OCI-LY7 (cell line): ENCODE measurements around the gene INPP5B. TPM values are rescaled to one million over a fixed set of nuclear protein-coding genes. Genes with fewer than 3 reads are reported as not detected.

Experiments used
- BruUV-seq: library from RNA; stranded (reverse); fragments of 400-500 nt; replicated peaks from 2 replicates; lab custom pipeline; 2021; lab: Mats Ljungman, UMichigan
- CTCF ChIA-PET: fragments of 300-600 bp; sonication (Branson Sonifier 250); formaldehyde crosslinking; loops from one replicate; lab custom pipeline; 2022; ENCODE audit warnings: antibody characterized with exemption; ENCODE audit not compliant: unreplicated experiment; lab: Charles Lee
- POLR2A ChIA-PET: fragments of 300-600 bp; sonication (Branson Sonifier 250); formaldehyde crosslinking; loops from one replicate; lab custom pipeline; 2022; ENCODE audit warnings: antibody characterized with exemption; lab: Charles Lee
- DNase-seq: peaks from one replicate; pipeline ENCODE4 v3.0.0-alpha.2; 2015; ENCODE audit warnings: low spot score
- H2AFZ ChIP-seq: fragments of 200-600 bp; sonication (generic), shearing (Covaris generic); 2 replicates; pipeline ENCODE4 v1.6.1; 2014; ENCODE audit warnings: mild to moderate bottlenecking, antibody characterized with exemption, low read length, moderate library complexity
- H3K27ac ChIP-seq: fragments of 200-600 bp; sonication (generic); 2 replicates; pipeline ENCODE4 v1.5.1; 2014; ENCODE audit warnings: mixed run types, low read depth, mild to moderate bottlenecking, moderate library complexity, low read length, inconsistent platforms; ENCODE audit not compliant: poor library complexity, severe bottlenecking
- H3K36me3 ChIP-seq: fragments of 200-600 bp; sonication (generic); 2 replicates; pipeline ENCODE4 v1.6.1; 2014; ENCODE audit warnings: mild to moderate bottlenecking, antibody characterized with exemption, low read length, moderate library complexity, mixed read lengths; ENCODE audit not compliant: insufficient read depth
- H3K4me1 ChIP-seq: fragments of 200-600 bp; sonication (generic); 2 replicates; pipeline ENCODE4 v1.5.1; 2014; ENCODE audit warnings: mild to moderate bottlenecking, low read length; ENCODE audit not compliant: insufficient read depth, poor library complexity, severe bottlenecking
- H3K4me2 ChIP-seq: fragments of 200-600 bp; sonication (generic); 2 replicates; pipeline ENCODE4 v1.6.1; 2014; ENCODE audit warnings: mild to moderate bottlenecking, low read length
- H3K4me3 ChIP-seq: fragments of 200-600 bp; sonication (generic); 2 replicates; pipeline ENCODE4 v1.5.1; 2014; ENCODE audit warnings: mild to moderate bottlenecking, low read depth, low read length; ENCODE audit not compliant: poor library complexity, severe bottlenecking
- H3K79me2 ChIP-seq: fragments of 200-600 bp; sonication (generic); 2 replicates; pipeline ENCODE4 v1.6.1; 2016; ENCODE audit warnings: low read depth, mild to moderate bottlenecking, low read length, moderate library complexity, mixed read lengths; ENCODE audit not compliant: insufficient read depth
- H3K9me2 ChIP-seq: fragments of 200-600 bp; sonication (generic); 2 replicates; pipeline ENCODE4 v1.6.1; 2016; ENCODE audit warnings: mild to moderate bottlenecking, low read length, mixed read lengths; ENCODE audit not compliant: insufficient read depth
- H3K9me3 ChIP-seq: fragments of 200-600 bp; sonication (generic); 2 replicates; pipeline ENCODE4 v1.6.1; 2014; ENCODE audit warnings: mild to moderate bottlenecking, mixed run types, low read length, mixed read lengths
- H4K20me1 ChIP-seq: fragments of 200-600 bp; sonication (generic); 2 replicates; pipeline ENCODE4 v1.6.1; 2014; ENCODE audit warnings: mild to moderate bottlenecking, antibody characterized with exemption, low read length, moderate library complexity, mixed read lengths; ENCODE audit not compliant: insufficient read depth
- CTCF ChIP-seq: fragments of 200-600 bp; sonication (generic); conservative IDR thresholded peaks from 2 replicates; pipeline ENCODE4 v1.5.1; 2014; ENCODE audit warnings: mild to moderate bottlenecking, antibody characterized with exemption, low read length, moderate library complexity, mixed read lengths
- EZH2phosphoT487 ChIP-seq: fragments of 200-600 bp; sonication (generic); IDR thresholded peaks from 2 replicates; pipeline ENCODE4 v1.6.1; 2018; ENCODE audit warnings: low read depth, borderline replicate concordance, mild to moderate bottlenecking, mixed run types, antibody characterized with exemption, low read length, moderate library complexity, mixed read lengths
- intact Hi-C: fragments of 100-400 bp; cut with micrococcal nuclease; formaldehyde crosslinking; loops from one replicate; pipeline ENCODE4 v1.10.0; 2022; ENCODE audit not compliant: unreplicated experiment
- total RNA-seq, 2 experiments: library from RNA; depleted of rRNA in 1 of 2; stranded (reverse); fragments of >200 nt in 1 of 2; shearing (Covaris generic) in 1 of 2; gene quantifications; 2 replicates each; pipeline ENCODE4 v1.2.3, GENCODE V29; 2014 to 2022

INPP5B gene
- total RNA-seq, 2 experiments from 2014 or later = 49.7 to 63.0 TPM

GRCh38 chr1:37987679-37988078 is 40.8 kb upstream of the INPP5B start:
- Histone ChIP-seq H3K9me3 (no peaks in the 10 kb centered on the region), H3K4me3 (peak overlapping the region; percentile 100), H3K4me2 (peak overlapping the region; percentile 85), H3K27ac (no peak overlapping the region), H3K36me3 (peaks cover 58% of the 10 kb centered on the region), H3K9me2 (no peaks in the 10 kb centered on the region), H4K20me1 (peaks cover 7% of the 10 kb centered on the region; the same call in 1 of the 2 replicates), H3K79me2 (peaks cover 31% of the 10 kb centered on the region), H2AFZ (no peak overlapping the region), H3K4me1 (peaks cover 12% of the 10 kb centered on the region)
- intact Hi-C loops = loop anchor here (2.0 to 10.0 kb wide), 2 partner anchors 65 to 293 kb away; partner anchors contain the start of gene CDCA8
- CTCF ChIA-PET = no interaction called here
- POLR2A ChIA-PET = no interaction called here
- TF ChIP-seq EZH2phosphoT487 = no peak
- TF ChIP-seq CTCF = no peak
- DNase-seq = no peak
- no TSS peak for BruUV-seq

GRCh38 chr1:37983546-37983945 is 36.7 kb upstream of the INPP5B start:
- no peak overlapping the region for H3K4me3 ChIP-seq
- no peak overlapping the region for H3K4me2 ChIP-seq
- H3K36me3 ChIP-seq = peaks cover 99% of the 10 kb centered on the region
- H4K20me1 ChIP-seq = peaks cover 6% of the 10 kb centered on the region
- POLR2A ChIA-PET = interaction anchor here (0.9 kb wide), 1 partner anchor 28 kb away, joined by 3 read pairs; no protein-coding TSS in a partner anchor
- H2AFZ ChIP-seq = no peak overlapping the region
- CTCF ChIA-PET = no interaction called here
- intact Hi-C loops = loop anchor here (10.0 kb wide), 1 partner anchor 289 kb away; the partner anchor contains the start of gene CDCA8
- H3K9me2 ChIP-seq = no peaks in the 10 kb centered on the region
- DNase-seq = no peak
- no peaks in the 10 kb centered on the region for H3K9me3 ChIP-seq
- H3K27ac ChIP-seq = no peak overlapping the region
- H3K79me2 ChIP-seq = peaks cover 18% of the 10 kb centered on the region
- BruUV-seq = no TSS peak
- peaks cover 10% of the 10 kb centered on the region for H3K4me1 ChIP-seq
- TF ChIP-seq CTCF (no peak), EZH2phosphoT487 (no peak)

- Histone ChIP-seq H3K27ac (no peak overlapping the region), H3K4me3 (no peak overlapping the region), H3K9me2 (no peaks in the 10 kb centered on the region), H3K79me2 (no peaks in the 10 kb centered on the region), H2AFZ (no peak overlapping the region), H3K36me3 (peaks cover 98% of the 10 kb centered on the region), H3K4me1 (no peaks in the 10 kb centered on the region), H3K9me3 (no peaks in the 10 kb centered on the region), H4K20me1 (no peaks in the 10 kb centered on the region; the same call in 1 of the 2 replicates), H3K4me2 (no peak overlapping the region)
- POLR2A ChIA-PET = interaction anchor here (0.6 kb wide), 2 partner anchors 103 to 304 kb away, joined by 4 read pairs; no protein-coding TSS in a partner anchor
- no peak for TF ChIP-seq EZH2phosphoT487
- no peak for TF ChIP-seq CTCF
- no TSS peak for BruUV-seq
- no peak for DNase-seq
- intact Hi-C loops = no loop called here
- CTCF ChIA-PET = no interaction called here
Observed at GRCh38 chr1:37978541-37978940, 31.7 kb upstream of the INPP5B start.
